Omental fat pad (tissue), 4 donors: ENCODE data around the gene TGFB2. TPM values are rescaled to one million over a fixed set of nuclear protein-coding genes. Genes with fewer than 3 reads are reported as not detected.
A peak's percentile ranks its signal among the peaks of the same experiment; 100 is the strongest.

ENCODE experiments used
- ATAC-seq: fragments of 150-250 bp; one replicate; pipeline ENCODE4 v1.9.1; 2016; ENCODE audit warnings: mild to moderate bottlenecking, moderate library complexity; ENCODE audit not compliant: low FRiP score
- DNase-seq: peaks from one replicate; pipeline ENCODE4 v3.0.0-alpha.2; 2019; ENCODE audit warnings: low spot score
- total RNA-seq, 4 donors: library from RNA; depleted of rRNA; stranded (reverse); fragments of >200 nt; gene quantifications; one replicate each; pipeline ENCODE4 v1.1.0, GENCODE V29; 2016
- TF ChIP-seq, protein P1 (sequence below), 3 donors: fragments of 450-650 bp; IDR thresholded peaks; one replicate each; pipeline ENCODE4 v1.5.1; 2016 to 2017; ENCODE audit warnings: antibody characterized with exemption in 3 of 3, mild to moderate bottlenecking in 3 of 3, moderate library complexity in 2 of 3

TGFB2 gene
- total RNA-seq, 4 donors from 2014 or later: 3.1 to 9.1 (median 4.1) TPM

DNA sequence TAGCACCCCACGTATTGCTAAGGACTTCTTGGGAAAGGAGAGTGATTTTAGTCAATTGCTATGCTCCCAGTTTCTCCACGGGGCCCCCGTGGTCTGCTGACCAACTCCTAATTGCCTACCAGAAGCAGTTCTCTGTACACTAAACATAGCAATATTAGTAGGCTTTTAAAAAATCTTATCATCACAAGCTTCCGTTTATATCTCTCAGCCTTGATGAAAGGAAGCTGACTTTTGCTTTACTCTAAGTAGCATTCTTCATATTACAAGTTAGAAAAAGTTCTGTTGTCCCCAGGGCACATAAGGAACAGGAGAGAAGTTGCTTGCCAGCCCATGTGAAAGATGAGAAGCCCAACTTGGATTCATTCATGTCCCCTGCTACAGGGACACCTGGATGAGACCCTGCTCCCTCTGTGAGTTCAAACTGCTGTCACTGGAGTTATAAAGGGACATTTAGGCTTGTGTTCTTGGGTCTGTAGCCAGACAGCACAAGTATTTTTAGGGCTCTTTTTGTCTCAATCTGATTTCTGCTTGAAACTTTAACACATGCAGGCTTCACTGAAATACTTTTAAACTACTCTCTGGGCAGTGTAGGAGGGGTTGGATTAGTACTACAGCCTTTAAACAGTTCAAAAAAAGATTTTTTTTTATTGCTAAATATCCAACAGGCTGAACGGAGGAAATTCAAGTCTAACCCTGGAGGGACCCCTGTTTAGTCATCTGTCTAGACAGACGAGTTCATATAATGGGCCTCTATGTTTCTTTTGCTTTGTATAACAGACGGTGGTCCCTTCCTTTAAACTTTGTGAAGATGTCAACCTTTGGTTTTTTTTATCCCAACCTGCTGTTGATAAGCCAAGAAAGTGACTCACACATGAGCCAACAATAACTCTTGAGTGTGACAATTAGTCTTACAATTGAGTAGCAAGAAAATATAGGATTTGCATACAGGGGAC, 29.5 kb downstream of the TGFB2 start:
- no peak for DNase-seq
- ATAC-seq: no peak

DNA sequence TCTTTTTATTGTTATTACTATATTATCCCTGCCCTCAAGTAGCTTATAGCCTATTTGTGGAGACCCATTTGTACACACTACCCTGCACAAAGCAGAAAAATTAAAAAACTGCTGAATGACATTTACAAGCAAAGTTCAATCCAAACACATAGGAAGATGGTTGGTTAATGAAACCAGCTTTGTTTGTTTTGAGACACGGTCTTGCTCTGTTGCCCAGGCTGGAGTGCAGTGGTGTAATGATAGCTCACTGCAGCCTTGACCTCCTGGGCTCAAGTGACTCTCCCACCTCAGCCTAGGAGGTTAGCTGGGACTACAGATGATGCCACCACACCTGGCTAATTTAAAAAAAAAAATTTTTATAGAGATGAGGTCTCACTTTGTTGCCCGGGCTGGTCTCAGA, 31.6 kb downstream of the TGFB2 start:
- TF ChIP-seq, protein P1, sequence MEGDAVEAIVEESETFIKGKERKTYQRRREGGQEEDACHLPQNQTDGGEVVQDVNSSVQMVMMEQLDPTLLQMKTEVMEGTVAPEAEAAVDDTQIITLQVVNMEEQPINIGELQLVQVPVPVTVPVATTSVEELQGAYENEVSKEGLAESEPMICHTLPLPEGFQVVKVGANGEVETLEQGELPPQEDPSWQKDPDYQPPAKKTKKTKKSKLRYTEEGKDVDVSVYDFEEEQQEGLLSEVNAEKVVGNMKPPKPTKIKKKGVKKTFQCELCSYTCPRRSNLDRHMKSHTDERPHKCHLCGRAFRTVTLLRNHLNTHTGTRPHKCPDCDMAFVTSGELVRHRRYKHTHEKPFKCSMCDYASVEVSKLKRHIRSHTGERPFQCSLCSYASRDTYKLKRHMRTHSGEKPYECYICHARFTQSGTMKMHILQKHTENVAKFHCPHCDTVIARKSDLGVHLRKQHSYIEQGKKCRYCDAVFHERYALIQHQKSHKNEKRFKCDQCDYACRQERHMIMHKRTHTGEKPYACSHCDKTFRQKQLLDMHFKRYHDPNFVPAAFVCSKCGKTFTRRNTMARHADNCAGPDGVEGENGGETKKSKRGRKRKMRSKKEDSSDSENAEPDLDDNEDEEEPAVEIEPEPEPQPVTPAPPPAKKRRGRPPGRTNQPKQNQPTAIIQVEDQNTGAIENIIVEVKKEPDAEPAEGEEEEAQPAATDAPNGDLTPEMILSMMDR (IDR thresholded peaks at IDR 0.05): no peak
- no peak for ATAC-seq
- no peak for DNase-seq

More for the DNA sequence above, 29.5 kb downstream of the TGFB2 start:
- TF ChIP-seq, protein P1 (IDR thresholded peaks at IDR 0.05): no peak

DNA sequence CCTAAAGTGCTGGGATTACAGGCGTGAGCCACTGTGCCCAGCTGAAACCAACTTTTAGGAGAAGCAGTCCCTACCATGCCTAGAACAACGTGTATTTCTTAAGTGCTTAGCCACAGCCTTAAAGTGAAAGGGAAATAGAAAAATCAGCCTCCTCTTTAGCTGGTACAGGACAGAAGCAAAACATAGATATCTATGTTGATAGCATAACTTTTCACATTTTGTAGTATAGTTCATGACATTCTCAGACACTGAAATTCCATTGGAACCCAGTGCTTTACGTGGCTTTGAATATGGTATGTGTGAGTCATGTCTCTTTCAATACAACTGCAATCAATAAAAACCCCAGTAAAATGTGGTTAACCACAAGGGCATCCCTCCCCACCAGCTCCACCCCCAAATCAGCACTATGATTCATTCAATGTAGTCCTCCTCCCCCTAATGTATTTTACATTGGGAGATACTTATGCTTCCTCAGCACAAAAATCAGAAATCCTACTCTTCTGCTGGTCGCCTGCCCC, 32.1 kb downstream of the TGFB2 start:
- DNase-seq (no peak), ATAC-seq (peak; percentile 49)
- TF ChIP-seq, protein P1 (IDR thresholded peaks at IDR 0.05): no peak

DNA sequence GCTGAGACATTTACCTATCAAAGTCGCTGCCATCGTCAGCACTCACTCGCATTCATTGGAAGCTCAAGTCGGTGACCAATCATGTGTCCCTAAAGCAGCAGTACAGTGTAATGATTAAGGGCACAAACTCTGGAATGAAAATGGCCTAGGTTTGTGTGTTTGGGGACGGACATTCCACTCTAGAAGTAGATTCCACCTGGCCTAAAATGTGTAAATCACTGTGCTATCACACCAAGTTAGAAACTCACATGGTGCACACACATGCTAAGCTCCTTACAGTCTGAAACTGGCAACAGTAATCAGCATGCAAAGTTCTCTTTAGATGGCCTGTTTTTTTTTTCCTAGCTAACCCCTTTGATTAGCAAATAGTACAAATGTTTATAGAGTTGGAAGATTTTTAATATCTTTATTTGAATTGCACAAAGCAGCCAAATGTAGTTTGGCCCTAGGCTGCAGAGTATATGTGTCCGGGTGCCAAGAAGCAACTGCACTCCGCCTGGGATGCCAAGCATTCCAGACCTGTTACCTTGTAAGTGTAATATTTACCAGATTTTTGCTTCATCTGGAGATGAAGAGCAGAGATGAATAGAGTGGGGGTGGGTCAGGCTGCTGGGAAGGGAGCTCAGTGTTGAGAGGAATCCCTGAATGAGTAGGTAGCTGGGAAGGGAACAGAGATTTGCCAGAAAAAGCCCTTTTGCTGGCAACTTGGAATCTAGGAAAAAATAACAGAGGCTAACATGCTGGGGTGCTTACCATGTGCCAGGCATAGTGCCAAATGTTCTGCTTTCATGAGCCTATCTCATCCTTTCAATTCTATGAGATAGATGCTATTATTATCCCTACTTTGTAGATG, 35.2 kb downstream of the TGFB2 start:
- peak; percentile 94 for ATAC-seq
- no peak for DNase-seq
- TF ChIP-seq, protein P1 (IDR thresholded peaks at IDR 0.05): no peak

- TF ChIP-seq, protein P1 (IDR thresholded peaks at IDR 0.05): no peak
- DNase-seq (no peak), ATAC-seq (no peak)
Measured at GRCh38 chr1:218382261-218382660, 37.1 kb downstream of the TGFB2 start.

- no peak for DNase-seq
- TF ChIP-seq, protein P1 (IDR thresholded peaks at IDR 0.05): no peak
- no peak for ATAC-seq
Measured at GRCh38 chr1:218383051-218383450, 37.9 kb downstream of the TGFB2 start.
